Pons (tissue), 1 donor: Measurements from ENCODE around the gene C1orf53.
"Not testable (repeated sequence)": the region's sequence is repeated elsewhere in the genome, so short reads cannot be mapped to it uniquely, and the experiment has no call there.

ENCODE experiments used
- DNase-seq: peaks from one replicate; pipeline ENCODE4 v3.0.0-alpha.2; 2016; ENCODE audit warnings: low spot score

C1orf53 gene

GRCh38 chr1:197902454-197903195, at the start of gene C1orf53:
C1orf53 (plus strand) TSS chr1:197902630; CDS start chr1:197902650, 20 bp downstream.
- peak; percentile 80 for DNase-seq

- not testable (repeated sequence) for DNase-seq
These were observed 46.7 kb upstream of the C1orf53 start for GRCh38 chr1:197855751-197856150.

- no peak for DNase-seq
These were observed 45.0 kb upstream of the C1orf53 start for GRCh38 chr1:197857477-197857876.

GRCh38 chr1:197859024-197859423, 43.4 kb upstream of the C1orf53 start:
- no peak for DNase-seq

GRCh38 chr1:197862221-197862620, 40.2 kb upstream of the C1orf53 start:
- DNase-seq = no peak

- DNase-seq = no peak
These were observed 39.8 kb upstream of the C1orf53 start for GRCh38 chr1:197862671-197863070.

- DNase-seq = no peak
These were observed 36.6 kb upstream of the C1orf53 start for GRCh38 chr1:197865809-197866208.

GRCh38 chr1:197868751-197869489, 33.5 kb upstream of the C1orf53 start:
- DNase-seq = peak; percentile 55

GRCh38 chr1:197869490-197870077, 32.8 kb upstream of the C1orf53 start:
- DNase-seq = no peak

- DNase-seq = no peak
These were observed 25.5 kb upstream of the C1orf53 start for GRCh38 chr1:197876894-197877293.

GRCh38 chr1:197880385-197880784, 22.0 kb upstream of the C1orf53 start:
- not testable (repeated sequence) for DNase-seq

GRCh38 chr1:197882241-197882640, 20.2 kb upstream of the C1orf53 start:
- not testable (repeated sequence) for DNase-seq

GRCh38 chr1:197884173-197884572, 18.3 kb upstream of the C1orf53 start:
- DNase-seq = no peak

GRCh38 chr1:197890936-197891335, 11.5 kb upstream of the C1orf53 start:
- DNase-seq = no peak

- no peak for DNase-seq
These were observed 9.7 kb upstream of the C1orf53 start for GRCh38 chr1:197892684-197893083.

- no peak for DNase-seq
These were observed 6.1 kb upstream of the C1orf53 start for GRCh38 chr1:197896301-197896700.

- DNase-seq = no peak
These were observed 3.4 kb upstream of the C1orf53 start for GRCh38 chr1:197899037-197899436.

- DNase-seq = peak; percentile 36
These were observed 338 bp upstream of the C1orf53 start for GRCh38 chr1:197902131-197902453.

- DNase-seq = no peak
These were observed 725 bp downstream of the C1orf53 start for GRCh38 chr1:197903196-197903514.

- no peak for DNase-seq
These were observed 1.8 kb downstream of the C1orf53 start for GRCh38 chr1:197904126-197904787.

- DNase-seq = no peak
These were observed 3.4 kb downstream of the C1orf53 start for GRCh38 chr1:197905699-197906351.
